ENCODE measurements around the gene NEK9. TPM values are rescaled to one million over a fixed set of nuclear protein-coding genes. Genes with fewer than 3 reads are reported as not detected.

The NEK9 gene
- total RNA-seq, 4 donors from 2014 or later: 65.4 to 84.6 (median 76.9) TPM

DNA sequence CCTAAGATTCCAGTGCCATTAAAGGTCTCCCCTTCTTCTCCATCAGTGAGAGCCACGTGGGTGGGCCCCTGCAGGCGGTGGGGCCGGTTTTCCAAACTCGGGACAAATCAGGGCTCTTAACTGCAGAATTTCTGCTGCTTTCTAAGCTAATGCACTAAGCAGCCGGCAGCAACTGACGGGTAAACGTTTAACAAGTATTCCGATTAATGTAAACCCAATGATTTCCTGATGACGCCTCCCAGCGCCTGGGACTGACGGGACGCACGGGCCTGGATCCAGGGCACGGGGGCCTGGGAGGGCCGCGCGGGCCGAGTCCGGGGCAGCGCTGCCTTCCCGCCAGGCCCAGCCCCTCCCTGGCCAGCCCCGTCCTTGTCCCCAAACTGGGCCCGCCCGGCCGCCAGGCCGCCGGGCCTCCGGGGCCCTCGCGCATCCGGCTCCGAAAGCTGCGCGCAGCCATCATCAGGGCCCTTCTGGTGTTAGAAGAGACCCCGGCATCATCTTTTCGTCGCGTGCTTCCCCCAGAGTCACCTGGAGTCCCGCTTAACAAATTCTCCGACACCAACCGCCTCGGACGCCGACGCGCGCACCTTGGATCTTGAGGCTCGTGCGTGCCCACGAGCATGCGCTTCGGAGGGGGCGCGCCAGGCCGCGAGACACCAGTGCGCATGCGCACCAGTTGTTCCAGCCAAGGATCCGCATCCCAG lies 75.8 kb downstream of the NEK9 start, which contains the start of gene MLH3:
TSS of gene MLH3 (minus strand) at position 616 of the 704 bp plus-strand sequence. CDS start 1,812 bp downstream, outside the sequence.
- peak; percentile 90 to 92 for DNase-seq
- no peaks in the 10 kb centered on the region for H3K36me3 ChIP-seq
- no peaks in the 10 kb centered on the region for H3K27me3 ChIP-seq
- TF ChIP-seq CTCF (IDR thresholded peaks at IDR 0.05) (no peak), POLR2A (IDR thresholded peaks at IDR 0.05) (peak in 1 of 2 donors; percentile 91)
- intact Hi-C loops (cut with DNase I): no loop called here
- peaks cover 33 to 37% of the 10 kb centered on the region in 2 donors for H3K4me1 ChIP-seq
- WGBS, 2 donors: 2 to 3% methylated on average over 31 to 38 of the region's 59 CpGs
- H3K9me3 ChIP-seq: no peaks in the 10 kb centered on the region
- H3K27ac ChIP-seq: peak within 1 kb of the TSS; percentile 94 to 95 (median 95)
- H3K4me3 ChIP-seq (replicated peaks in 1 of 3): peak within 1 kb of the TSS; percentile 44 to 50 (median 45)

DNA sequence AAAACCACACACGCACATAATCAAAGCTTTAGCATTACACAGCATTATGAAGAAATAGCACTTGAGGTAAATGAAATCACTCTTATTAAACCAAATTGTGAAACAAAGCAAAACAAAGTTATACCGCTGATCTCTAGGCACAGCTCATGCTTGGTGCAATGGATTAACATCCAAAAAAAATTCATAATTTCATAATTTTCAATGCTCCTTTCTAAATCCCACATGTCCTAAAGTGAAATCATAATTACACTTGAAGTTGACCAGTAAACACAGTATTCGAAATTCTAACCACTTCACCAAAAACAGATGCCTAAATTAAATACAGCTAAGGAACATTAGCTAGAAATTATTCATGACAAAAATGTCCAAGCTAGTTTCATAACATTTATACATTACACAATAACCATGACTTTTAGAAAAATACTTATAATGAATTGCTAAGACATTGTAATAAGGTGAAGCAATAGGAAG lies 77.1 kb downstream of the NEK9 start:
- H3K4me3 ChIP-seq (replicated peaks in 1 of 3): no peak overlapping the region

DNA sequence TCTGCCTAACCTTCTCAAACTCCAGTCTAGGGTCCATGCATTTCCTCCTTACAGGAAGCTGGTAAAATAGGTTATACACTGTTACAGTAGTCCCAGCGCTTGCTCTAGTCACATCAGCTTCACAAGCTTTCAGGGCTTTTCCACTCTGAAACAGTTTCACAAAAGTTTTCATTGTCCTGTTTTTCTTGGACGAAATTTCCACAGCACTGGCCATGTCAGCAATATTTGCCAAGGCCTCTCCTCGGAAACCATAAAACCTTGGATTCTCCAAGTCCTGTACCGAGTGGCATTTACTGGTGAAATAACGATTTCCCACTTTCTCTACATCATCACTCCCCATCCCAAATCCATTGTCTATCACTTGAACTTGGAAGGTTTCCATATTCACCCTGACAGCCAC lies 77.7 kb downstream of the NEK9 start:
- no peak for DNase-seq
- intact Hi-C loops (cut with DNase I): no loop called here
- Histone ChIP-seq H3K36me3 (no peaks in the 10 kb centered on the region), H3K27me3 (no peaks in the 10 kb centered on the region), H3K4me1 (peaks cover 49 to 52% of the 10 kb centered on the region in 2 donors), H3K4me3 (replicated peaks in 1 of 3) (no peak overlapping the region), H3K9me3 (no peaks in the 10 kb centered on the region), H3K27ac (peak overlapping the region; percentile 94 to 95 (median 95))
- WGBS, 2 donors: 51 to 52% methylated on average over 5 of the region's 5 CpGs
- TF ChIP-seq CTCF (IDR thresholded peaks at IDR 0.05): no peak
- peak in 1 of 2 donors; percentile 24 for TF ChIP-seq POLR2A (IDR thresholded peaks at IDR 0.05)

More for the DNA sequence above, 77.1 kb downstream of the NEK9 start:
- Histone ChIP-seq H3K36me3 (no peaks in the 10 kb centered on the region), H3K27ac (peak overlapping the region; percentile 94 to 95 (median 95)), H3K9me3 (no peaks in the 10 kb centered on the region), H3K27me3 (no peaks in the 10 kb centered on the region), H3K4me1 (peaks cover 43 to 46% of the 10 kb centered on the region in 2 donors)
- no peak for DNase-seq
- TF ChIP-seq POLR2A (IDR thresholded peaks at IDR 0.05) (no peak), CTCF (IDR thresholded peaks at IDR 0.05) (no peak)
- WGBS, 2 donors: 86 to 87% methylated on average over 3 of the region's 3 CpGs
- intact Hi-C loops (cut with DNase I): no loop called here

DNA sequence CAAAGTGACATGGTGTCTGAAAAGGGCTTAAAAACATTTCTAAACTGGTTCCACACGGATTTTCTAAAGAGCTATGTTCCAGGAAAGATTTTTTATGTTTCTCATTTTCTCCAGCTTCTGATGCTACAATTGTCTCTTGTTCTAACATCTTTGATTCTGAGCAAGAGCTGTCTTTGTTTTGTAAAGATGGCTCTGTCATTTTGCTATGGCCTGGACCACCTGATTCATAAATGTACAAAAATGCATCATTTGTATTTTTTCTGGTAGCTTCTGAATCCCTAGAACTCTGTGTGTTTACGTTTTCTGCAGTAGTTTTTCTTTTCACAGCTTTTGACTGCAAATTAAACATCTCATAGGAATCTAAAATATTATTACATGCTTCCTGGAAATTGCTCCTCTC lies 78.7 kb downstream of the NEK9 start:
- 92 to 93% methylated on average over 2 of the region's 2 CpGs for WGBS, 2 donors
- no peak for DNase-seq
- H3K4me1 ChIP-seq: peaks cover 49 to 53% of the 10 kb centered on the region in 2 donors
- H3K9me3 ChIP-seq: no peaks in the 10 kb centered on the region
- H3K27me3 ChIP-seq: no peaks in the 10 kb centered on the region
- TF ChIP-seq POLR2A (IDR thresholded peaks at IDR 0.05): no peak
- TF ChIP-seq CTCF (IDR thresholded peaks at IDR 0.05): no peak
- peak overlapping the region in 1 of 3 donors; percentile 95 for H3K27ac ChIP-seq
- H3K36me3 ChIP-seq: no peaks in the 10 kb centered on the region
- intact Hi-C loops (cut with DNase I): no loop called here
- no peak overlapping the region for H3K4me3 ChIP-seq (replicated peaks in 1 of 3)

DNA sequence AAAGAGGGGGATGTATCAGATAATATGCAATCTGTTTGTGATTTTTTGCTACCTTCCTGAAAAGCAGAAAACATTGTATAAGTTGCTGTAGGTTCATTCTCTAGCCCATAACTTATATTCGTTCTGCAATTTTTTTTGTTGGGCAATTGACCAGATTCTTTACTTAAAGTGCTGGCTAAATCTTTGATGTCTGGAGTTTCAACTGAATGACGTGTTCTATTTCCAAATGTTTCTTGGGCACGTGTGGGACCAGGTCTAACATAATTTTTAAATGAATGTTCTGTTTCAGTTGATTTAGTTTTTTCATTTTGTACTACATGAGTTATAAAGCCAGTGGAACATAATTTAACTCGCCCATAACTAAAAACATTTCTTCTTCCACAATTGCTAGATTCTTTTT lies 79.3 kb downstream of the NEK9 start:
- no peak overlapping the region for H3K4me3 ChIP-seq (replicated peaks in 1 of 3)
- 94 to 99% methylated on average over 4 of the region's 4 CpGs for WGBS, 2 donors
- TF ChIP-seq POLR2A (IDR thresholded peaks at IDR 0.05) (no peak), CTCF (IDR thresholded peaks at IDR 0.05) (no peak)
- DNase-seq: no peak
- no peaks in the 10 kb centered on the region for H3K27me3 ChIP-seq
- intact Hi-C loops (cut with DNase I): no loop called here
- no peaks in the 10 kb centered on the region for H3K9me3 ChIP-seq
- H3K4me1 ChIP-seq: peaks cover 49 to 53% of the 10 kb centered on the region in 2 donors
- H3K36me3 ChIP-seq: no peaks in the 10 kb centered on the region
- no peak overlapping the region for H3K27ac ChIP-seq
